ENCODE results near the gene TMED5. TPM values are rescaled to one million over a fixed set of nuclear protein-coding genes. Genes with fewer than 3 reads are reported as not detected.
"Not testable (repeated sequence)": the region's sequence is repeated elsewhere in the genome, so short reads cannot be mapped to it uniquely, and the experiment has no call there.

The TMED5 gene
- total RNA-seq, 2 experiments from 2014 or later: 29.2 to 31.6 TPM

GRCh38 chr1:93186667-93187066 lies 6.5 kb upstream of the TMED5 start:
- Mint-ChIP-seq H3K9me3 (no peaks in the 10 kb centered on the region), H3K27ac (no peak overlapping the region), H3K27me3 (no peaks in the 10 kb centered on the region), H3K36me3 (ENCODE audit: low read depth) (peaks cover 37% of the 10 kb centered on the region), H3K4me3 (no peak overlapping the region), H3K4me1 (ENCODE audit: low read depth) (peaks cover 25% of the 10 kb centered on the region)
- ATAC-seq (no peak), DNase-seq (no peak)
- TF ChIP-seq CTCF (IDR thresholded peaks at IDR 0.05): no peak
- intact Hi-C loops (cut with micrococcal nuclease): no loop called here
- ChIA-PET POLR2A (interaction anchor here (0.6 kb wide), 1 partner anchor 33 kb away, joined by 4 read pairs; no protein-coding TSS in a partner anchor), CTCF (no interaction called here)

DNA sequence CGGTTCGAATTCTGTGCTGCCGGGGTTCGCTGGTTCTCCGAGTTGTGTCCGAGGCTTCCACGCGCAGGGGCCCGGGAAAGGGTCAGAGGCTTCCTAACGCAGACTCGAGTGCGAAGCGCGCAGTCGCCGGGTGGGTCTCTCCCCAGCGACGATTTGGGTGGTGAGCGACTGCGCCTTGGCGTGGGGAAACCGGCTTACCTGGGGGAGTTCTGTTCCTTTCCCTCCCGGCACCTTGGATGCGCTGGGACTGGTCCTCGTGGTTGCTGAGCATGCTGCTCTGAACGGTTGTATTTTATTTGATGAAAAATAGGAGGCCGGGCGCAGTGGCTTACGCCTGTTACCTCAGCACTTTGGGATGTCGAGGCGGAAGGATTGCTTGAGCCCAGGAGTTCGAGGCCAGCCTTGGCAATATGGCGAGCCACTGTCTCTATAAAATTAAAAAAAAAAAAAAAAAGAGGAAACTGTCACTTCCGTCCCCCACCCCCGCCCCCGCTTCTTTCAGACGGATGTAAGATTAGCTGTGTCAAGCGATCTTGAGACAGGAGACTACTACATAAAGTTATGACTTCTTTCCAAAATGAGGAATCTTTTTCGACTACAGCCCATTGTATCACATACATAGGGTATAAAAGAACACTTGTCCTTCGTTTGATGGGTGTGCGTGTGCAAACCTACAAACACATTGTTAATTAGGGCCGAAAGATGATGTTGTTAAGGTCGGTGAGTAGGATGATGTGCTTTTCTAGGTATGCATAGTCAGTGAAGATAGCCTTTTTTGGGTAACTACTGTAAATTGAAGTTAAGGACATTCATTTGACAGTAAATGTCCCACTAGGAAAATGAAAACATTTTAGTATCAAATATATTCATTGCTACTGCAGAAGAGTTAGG lies 755 bp upstream of the TMED5 start, which contains the start of gene CCDC18:
Gene CCDC18, plus strand, starts transcription at position 2 of the 891 bp plus-strand sequence. CDS start 2,638 bp downstream, outside the sequence.
- intact Hi-C loops (cut with micrococcal nuclease): loop anchor here (2.0 to 5.0 kb wide), 2 partner anchors 100 to 166 kb away; partner anchors contain the start of gene DR1
- ChIA-PET CTCF (interaction anchor here (1.2 kb wide), 1 partner anchor 31 kb away, joined by 4 read pairs; no protein-coding TSS in a partner anchor), POLR2A (interaction anchor here (0.7 to 1.5 kb wide), 3 partner anchors 19 to 102 kb away, joined by 3 to 5 read pairs (median 3); partner anchors contain the start of gene MTF2)
- peaks cover 42% of the 10 kb centered on the region for H3K4me1 Mint-ChIP-seq (ENCODE audit: low read depth)
- H3K9me3 Mint-ChIP-seq: no peaks in the 10 kb centered on the region
- H3K27me3 Mint-ChIP-seq: no peaks in the 10 kb centered on the region
- H3K27ac Mint-ChIP-seq: peak within 1 kb of the TSS; percentile 100
- DNase-seq: peak; percentile 79
- peak within 1 kb of the TSS; percentile 89 for H3K4me3 Mint-ChIP-seq
- peaks cover 24% of the 10 kb centered on the region for H3K36me3 Mint-ChIP-seq (ENCODE audit: low read depth)
- no peak for TF ChIP-seq CTCF (IDR thresholded peaks at IDR 0.05)
- peak; percentile 11 for ATAC-seq

DNA sequence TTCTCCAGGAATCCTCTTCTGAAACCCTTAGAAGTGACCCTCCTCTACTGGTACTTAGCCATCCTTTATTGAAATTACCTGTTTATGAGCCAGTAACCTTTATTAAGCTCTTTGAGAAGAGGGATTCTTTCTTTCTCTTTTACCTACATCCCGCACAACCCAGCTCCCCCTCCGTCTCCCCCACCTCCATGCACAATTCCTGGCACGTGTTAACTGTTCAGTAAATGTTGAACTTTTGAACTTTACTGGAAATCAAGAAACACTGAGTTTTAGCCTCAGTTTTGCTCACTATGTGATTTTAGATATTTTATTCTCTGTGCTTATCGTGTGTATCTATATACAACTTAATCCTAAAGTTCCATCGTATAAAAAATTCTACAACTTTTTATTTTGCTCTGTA lies 1.8 kb downstream of the TMED5 start:
- ChIA-PET POLR2A (no interaction called here), CTCF (interaction anchor here (1.4 kb wide), 1 partner anchor 98 kb away, joined by 5 read pairs; no protein-coding TSS in a partner anchor)
- H3K27ac Mint-ChIP-seq: peak overlapping the region; percentile 100
- H3K36me3 Mint-ChIP-seq (ENCODE audit: low read depth): peaks cover 30% of the 10 kb centered on the region
- H3K9me3 Mint-ChIP-seq: no peaks in the 10 kb centered on the region
- no peaks in the 10 kb centered on the region for H3K27me3 Mint-ChIP-seq
- DNase-seq: no peak
- H3K4me1 Mint-ChIP-seq (ENCODE audit: low read depth): peaks cover 45% of the 10 kb centered on the region
- TF ChIP-seq CTCF (IDR thresholded peaks at IDR 0.05): no peak
- no peak for ATAC-seq
- intact Hi-C loops (cut with micrococcal nuclease): no loop called here
- peak overlapping the region; percentile 89 for H3K4me3 Mint-ChIP-seq

DNA sequence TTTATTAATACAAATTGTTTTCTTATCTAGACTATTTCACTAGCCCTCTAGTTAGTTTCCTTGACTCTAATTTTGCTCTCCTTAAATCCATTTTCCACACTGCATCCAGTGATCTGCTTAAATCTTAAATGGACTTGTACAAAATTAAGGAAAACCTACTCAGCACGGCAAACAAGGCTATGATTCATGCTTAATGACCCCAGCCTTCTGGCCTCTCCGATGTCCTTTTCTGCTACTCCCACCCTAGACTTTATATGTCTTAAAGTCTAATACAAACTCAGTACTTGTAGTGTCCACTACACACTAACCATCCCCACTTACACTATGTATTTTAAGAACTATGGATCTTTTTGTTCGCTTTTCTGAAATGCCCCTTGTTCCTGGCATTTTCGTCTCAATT lies 2.2 kb downstream of the TMED5 start:
- ChIA-PET POLR2A (no interaction called here), CTCF (interaction anchor here (1.4 kb wide), 1 partner anchor 98 kb away, joined by 5 read pairs; no protein-coding TSS in a partner anchor)
- Mint-ChIP-seq H3K4me3 (peak overlapping the region; percentile 89), H3K4me1 (ENCODE audit: low read depth) (peaks cover 48% of the 10 kb centered on the region), H3K27me3 (no peaks in the 10 kb centered on the region), H3K27ac (peak overlapping the region; percentile 100), H3K36me3 (ENCODE audit: low read depth) (peaks cover 31% of the 10 kb centered on the region), H3K9me3 (no peaks in the 10 kb centered on the region)
- no peak for TF ChIP-seq CTCF (IDR thresholded peaks at IDR 0.05)
- no peak for ATAC-seq
- intact Hi-C loops (cut with micrococcal nuclease): no loop called here
- DNase-seq: no peak

DNA sequence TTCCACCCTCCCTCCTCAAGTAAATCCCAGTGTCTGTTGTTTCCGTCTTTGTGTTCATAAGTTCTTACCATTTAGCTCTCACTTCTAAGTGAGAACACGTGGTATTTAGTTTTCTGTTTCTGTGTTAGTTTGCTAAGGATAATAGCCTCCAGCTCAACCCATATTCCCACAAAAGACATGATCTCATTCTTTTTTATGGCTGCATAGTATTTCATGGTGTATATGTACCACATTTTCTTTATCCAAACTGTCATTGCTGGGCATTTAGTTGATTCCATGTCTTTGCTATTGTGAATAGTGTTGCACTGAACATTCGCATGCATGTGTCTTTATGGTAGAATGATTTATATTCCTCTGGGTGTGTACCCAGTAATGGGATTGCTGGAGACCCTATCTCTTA lies 5.6 kb downstream of the TMED5 start:
- H3K4me3 Mint-ChIP-seq; DNase-seq; ATAC-seq; H3K9me3 Mint-ChIP-seq; H3K27ac Mint-ChIP-seq; H3K27me3 Mint-ChIP-seq; intact Hi-C loops (cut with micrococcal nuclease); POLR2A ChIA-PET: not testable (repeated sequence)
- Mint-ChIP-seq H3K4me1 (ENCODE audit: low read depth) (peaks cover 54% of the 10 kb centered on the region), H3K36me3 (ENCODE audit: low read depth) (peaks cover 34% of the 10 kb centered on the region)
- CTCF ChIA-PET: interaction anchor here (1.7 kb wide), 1 partner anchor 10 kb away, joined by 6 read pairs; no protein-coding TSS in a partner anchor

All from activated CD8-positive, alpha-beta T cell treated with anti-CD3 and anti-CD28 coated beads for 36 hours (primary cell).